GM12801 (cell line): ENCODE data around the gene TTPAL.

Source experiments
- TF ChIP-seq, protein P1 (sequence below): IDR thresholded peaks from one replicate; pipeline ENCODE4 v1.5.1; 2011; ENCODE audit warnings: control low read depth; ENCODE audit not compliant: insufficient read length; ENCODE audit errors: extremely low read depth

Gene TTPAL

DNA sequence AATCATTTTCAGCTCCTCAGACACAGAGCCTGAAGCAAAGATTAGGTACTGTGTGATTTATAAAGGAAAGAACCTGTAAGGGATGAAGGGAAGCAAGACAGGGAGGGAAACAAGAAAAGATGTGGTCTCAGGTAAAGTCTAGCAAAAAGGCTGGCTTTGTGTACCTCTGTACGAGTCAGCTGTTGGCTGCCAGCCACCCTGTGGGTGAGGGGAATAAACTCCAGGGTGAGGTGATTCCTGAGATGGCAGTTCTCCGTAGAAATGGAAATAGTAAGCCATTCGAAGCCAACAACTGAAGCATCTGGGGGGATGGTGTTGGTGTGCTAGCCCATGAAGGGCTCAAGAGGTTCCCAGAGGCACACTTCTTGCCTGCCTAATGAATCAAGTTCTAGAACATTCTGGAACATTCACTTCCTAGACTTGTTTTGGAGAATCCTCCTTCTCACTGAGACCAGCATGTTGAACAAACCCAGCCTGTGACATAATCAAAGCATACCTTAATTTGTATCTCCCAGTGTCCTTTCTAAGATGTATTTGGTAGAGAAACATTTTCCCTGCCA is 10.6 kb upstream of the TTPAL start:
- TF ChIP-seq, protein P1, sequence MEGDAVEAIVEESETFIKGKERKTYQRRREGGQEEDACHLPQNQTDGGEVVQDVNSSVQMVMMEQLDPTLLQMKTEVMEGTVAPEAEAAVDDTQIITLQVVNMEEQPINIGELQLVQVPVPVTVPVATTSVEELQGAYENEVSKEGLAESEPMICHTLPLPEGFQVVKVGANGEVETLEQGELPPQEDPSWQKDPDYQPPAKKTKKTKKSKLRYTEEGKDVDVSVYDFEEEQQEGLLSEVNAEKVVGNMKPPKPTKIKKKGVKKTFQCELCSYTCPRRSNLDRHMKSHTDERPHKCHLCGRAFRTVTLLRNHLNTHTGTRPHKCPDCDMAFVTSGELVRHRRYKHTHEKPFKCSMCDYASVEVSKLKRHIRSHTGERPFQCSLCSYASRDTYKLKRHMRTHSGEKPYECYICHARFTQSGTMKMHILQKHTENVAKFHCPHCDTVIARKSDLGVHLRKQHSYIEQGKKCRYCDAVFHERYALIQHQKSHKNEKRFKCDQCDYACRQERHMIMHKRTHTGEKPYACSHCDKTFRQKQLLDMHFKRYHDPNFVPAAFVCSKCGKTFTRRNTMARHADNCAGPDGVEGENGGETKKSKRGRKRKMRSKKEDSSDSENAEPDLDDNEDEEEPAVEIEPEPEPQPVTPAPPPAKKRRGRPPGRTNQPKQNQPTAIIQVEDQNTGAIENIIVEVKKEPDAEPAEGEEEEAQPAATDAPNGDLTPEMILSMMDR = no peak

- TF ChIP-seq, protein P1 = no peak
Observed at GRCh38 chr20:44467289-44467883, 8.3 kb upstream of the TTPAL start.

DNA sequence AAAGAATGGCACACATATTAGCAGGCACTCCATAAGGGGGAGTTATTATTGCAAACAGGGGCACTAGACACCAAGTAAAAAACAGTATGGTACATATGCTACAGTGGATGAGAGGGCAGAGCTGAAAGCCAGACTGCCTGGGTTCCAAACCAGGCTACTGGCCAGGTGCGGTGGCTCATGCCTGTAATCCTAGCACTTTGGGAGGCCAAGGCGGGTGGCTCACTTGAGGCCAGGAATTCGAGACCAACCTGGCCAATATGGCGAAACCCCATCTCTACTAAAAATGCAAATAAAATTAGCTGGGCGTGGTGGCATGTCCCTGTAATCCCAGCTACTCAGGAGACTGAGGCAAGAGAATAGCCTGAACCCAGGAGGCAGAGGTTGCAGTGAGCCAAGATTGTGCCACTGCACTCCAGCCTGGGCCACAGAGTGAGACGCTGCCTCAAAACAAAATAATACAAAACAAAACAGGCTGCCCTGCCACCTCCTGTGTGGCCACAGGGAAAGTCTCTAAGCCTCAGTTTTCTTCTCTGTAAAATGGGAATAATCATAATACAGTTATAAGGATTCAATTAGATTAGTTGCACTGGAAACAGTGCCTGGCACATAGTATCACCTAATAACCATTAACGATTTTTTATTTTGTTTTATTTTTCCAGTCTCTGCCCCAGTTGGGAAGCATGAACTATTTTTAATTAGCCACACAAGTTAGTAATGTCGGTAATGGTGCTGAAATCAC is 7.5 kb upstream of the TTPAL start:
- TF ChIP-seq, protein P1 = no peak

DNA sequence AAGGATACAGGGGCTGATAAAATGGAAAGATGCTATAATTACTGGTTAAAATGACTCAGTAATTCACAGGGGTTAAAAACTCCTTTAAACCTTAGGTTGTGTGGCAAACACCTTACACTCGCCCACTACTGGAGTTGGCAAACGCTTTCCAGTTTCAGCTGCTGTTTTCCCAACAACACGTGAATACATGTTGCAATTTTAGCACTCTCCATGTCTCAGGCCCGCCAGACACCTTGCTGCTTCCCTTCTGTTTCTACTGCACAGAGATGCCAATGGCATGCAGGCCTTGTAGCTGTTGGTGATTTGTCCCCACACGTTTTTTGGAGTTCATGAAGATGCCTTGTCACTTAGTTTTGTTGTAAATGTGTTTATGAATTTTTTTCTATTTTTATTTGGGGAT is 5.3 kb upstream of the TTPAL start:
- TF ChIP-seq, protein P1 = no peak

GRCh38 chr20:44471481-44471882 is 4.2 kb upstream of the TTPAL start:
- TF ChIP-seq, protein P1 = no peak

DNA sequence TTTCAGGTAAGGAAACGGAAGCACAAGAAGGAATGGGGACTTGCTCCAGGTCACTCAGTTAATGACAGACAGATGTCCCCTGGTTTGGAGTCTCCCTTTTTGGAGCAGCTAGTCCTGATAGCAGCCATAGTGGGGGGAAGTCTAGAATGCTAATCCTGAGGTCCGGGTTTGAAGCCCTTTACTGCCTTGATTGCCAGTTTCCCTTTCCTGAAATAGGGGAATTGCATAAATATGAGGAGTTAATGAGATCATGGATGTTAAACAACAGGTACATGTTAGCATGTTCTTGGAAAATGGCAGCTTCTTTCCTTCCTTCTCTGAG is 341 bp upstream of the TTPAL start:
- TF ChIP-seq, protein P1 = no peak

- TF ChIP-seq, protein P1 = no peak
Observed at GRCh38 chr20:44477151-44477550, 1.5 kb downstream of the TTPAL start.
